AG20443 (cell line): ENCODE measurements around the gene MTMR11.

Source experiments
- DNase-seq: peaks from one replicate; pipeline ENCODE4 v3.0.0; 2012; ENCODE audit warnings: low spot score, mixed read lengths

The MTMR11 gene

GRCh38 chr1:149934356-149934755, 2.3 kb downstream of the MTMR11 start:
- no peak for DNase-seq

- DNase-seq: no peak
Measured at GRCh38 chr1:149933208-149933607, 3.5 kb downstream of the MTMR11 start.

GRCh38 chr1:149932474-149932873, 4.2 kb downstream of the MTMR11 start:
- DNase-seq: no peak

GRCh38 chr1:149931212-149931790, 5.4 kb downstream of the MTMR11 start:
- DNase-seq: no peak

GRCh38 chr1:149929856-149930255, 6.8 kb downstream of the MTMR11 start:
- no peak for DNase-seq

GRCh38 chr1:149928401-149928724, 8.3 kb downstream of the MTMR11 start:
- DNase-seq: no peak

GRCh38 chr1:149927563-149928400, 8.9 kb downstream of the MTMR11 start, which contains the start of gene SF3B4:
TSS of gene SF3B4 (minus strand) at chr1:149927803. CDS start at chr1:149927759, 44 bp downstream.
- peak; percentile 96 for DNase-seq

DNA sequence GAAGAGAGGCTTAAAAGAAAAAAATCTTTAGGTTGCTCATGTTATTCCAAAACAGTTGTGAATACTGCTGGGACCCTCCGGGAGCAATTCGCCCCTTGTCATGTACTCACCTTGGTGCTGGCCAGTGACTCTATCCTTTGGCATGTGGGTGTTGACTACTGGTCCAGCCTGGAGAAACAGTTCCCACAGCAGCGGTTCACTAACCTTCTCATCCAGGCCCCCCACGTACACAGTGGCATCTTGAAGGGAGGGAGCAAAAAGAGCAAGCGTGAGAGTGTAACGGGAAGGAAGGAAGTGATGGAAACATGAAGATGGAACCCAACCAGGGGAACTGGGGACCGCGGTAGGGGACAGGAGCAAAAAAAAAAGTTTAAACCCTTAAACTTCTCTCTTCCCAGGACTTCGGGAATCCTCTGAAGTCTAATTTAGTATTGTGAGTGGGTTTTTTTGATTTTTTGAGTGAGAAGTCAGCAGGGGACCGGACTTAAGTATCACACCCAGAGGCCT, 9.6 kb downstream of the MTMR11 start:
- no peak for DNase-seq

DNA sequence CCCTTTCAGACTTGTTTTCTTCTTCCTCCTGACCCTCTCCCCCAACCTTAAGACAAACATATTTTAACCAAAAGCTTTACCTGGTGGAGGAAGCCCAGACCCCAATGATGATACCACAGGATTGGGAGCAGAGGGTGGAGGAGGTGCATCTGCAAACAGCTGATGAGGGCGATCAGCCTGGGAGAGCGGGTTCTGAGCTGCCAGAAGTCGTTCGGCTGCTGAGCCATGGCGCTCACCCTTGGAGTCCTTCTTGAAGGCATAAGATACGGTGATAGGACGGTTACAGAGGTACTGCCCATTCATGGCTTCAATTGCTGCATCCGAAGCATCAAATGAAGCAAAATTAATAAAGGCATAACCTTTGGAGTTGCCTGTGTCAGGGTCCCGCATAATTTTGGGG, 10.4 kb downstream of the MTMR11 start:
- DNase-seq: no peak

DNA sequence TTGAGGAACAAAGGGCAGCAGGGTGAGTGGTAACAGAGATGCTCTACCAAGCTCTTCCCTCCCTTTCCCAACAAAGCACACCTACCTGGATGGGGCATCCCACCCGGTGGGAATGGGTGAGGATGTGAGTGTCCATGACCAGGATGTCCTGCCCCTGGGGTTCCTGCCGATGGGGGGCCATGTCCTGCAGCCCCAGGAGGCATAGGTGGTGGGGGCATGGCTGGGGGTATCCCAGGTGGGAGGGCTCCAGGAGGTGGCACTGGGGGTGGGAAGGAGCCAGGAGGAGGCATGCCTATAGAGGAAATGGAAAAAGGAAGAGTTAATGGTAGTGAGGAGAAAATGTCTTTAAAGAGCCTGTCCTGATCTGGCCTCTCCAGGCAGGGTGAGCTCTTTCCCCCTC, 10.9 kb downstream of the MTMR11 start:
- DNase-seq: no peak

DNA sequence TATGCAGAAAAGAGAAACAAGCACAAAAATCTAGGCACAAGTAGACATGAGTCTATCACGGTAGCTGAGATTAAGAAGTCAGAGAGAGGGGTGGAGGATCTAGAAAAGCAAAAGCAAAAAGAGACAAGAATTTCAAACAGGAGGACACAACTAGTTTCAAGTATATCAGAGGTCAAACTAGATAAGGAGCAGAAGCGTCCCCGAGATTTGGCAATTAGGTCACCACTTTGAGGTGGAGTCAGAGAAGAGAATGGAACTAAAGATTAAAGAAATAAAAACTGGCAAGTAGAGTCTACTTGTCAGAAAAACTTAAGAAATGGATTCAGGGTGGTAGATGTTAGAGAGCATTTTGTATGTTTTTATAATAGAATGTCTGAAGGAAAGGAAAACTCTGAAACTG, 11.3 kb downstream of the MTMR11 start:
- DNase-seq: no peak

- DNase-seq: no peak
Measured at GRCh38 chr1:149923626-149924025, 13.1 kb downstream of the MTMR11 start.

- peak; percentile 82 for DNase-seq
Measured at GRCh38 chr1:149917571-149918144, 19.0 kb downstream of the MTMR11 start, which contains the start of gene SV2A. TSS of gene SV2A (minus strand) at chr1:149917844. CDS start at chr1:149913840, 4,004 bp downstream.

DNA sequence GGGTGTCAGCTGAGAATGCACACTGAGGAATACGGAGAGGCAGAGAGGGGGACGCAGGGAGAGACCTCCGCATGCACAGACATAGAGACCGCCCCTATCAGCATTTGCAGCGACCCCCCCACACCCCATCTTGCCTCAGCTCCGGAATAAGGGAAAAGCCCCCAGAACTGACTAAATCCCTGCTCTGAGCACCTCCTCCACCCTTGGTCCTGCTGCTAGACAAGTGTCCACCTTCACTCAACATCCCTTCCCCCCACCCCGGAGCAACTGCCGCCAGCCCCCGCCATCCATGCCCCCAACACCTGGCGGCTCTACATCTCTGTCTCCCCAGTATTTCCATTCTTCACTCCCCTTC, 19.8 kb downstream of the MTMR11 start:
- DNase-seq: no peak

- no peak for DNase-seq
Measured at GRCh38 chr1:149916193-149916897, 20.3 kb downstream of the MTMR11 start.

GRCh38 chr1:149915429-149916192, 21.1 kb downstream of the MTMR11 start:
- peak; percentile 1 for DNase-seq

DNA sequence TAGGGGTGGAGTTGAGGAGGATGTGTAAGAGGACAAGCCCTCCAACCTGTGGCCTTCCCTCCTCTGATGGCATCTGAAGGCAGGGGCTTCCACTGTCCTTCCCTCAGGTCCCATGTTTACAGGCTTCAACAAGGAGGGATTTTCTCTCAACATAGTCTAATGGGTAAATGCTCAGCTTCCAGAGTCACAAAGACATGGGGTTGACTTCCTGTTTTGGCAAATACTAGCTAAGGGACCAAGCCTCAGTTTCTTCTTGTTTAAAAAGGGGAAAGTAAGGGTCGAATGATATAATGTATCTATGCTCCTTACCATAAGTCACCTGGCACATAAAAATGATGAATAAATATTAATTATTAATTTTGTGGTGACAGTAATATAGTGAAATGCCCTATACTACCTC, 22.1 kb downstream of the MTMR11 start:
- no peak for DNase-seq

- DNase-seq: peak; percentile 2
Measured at GRCh38 chr1:149906570-149907075, 30.1 kb downstream of the MTMR11 start.

DNA sequence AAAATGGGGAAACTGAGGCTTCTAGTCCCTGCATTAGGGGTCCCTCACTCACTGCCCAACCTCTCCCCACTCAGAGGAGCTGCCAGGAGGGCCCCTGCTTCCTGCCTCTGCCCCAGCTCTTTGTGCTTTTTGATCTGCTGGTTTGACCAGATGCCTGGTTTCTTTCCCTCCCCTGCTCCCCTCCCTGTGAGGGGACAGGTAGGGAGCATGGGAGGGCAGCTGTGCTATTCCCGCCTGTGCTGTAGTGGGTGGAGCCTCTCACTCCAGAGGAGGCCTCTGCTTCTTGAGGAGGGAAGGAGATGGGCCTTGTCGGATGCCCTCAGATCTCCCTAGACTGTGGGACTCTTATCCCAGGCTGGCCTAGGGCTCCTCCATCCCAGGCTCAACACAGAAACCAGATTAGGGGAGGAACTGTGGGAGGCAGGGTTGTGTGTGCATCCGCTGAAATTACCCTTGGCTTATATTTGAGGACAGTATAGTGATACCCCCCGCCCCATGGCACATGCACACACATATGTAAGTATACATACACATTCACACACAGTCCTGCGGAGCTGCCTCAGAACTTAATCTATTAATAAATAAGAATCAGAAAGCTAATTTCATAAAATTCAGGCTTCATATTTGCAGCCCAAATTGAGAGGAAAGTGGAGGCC, 32.7 kb downstream of the MTMR11 start:
- peak; percentile 5 for DNase-seq

- DNase-seq: peak; percentile 97
Measured at GRCh38 chr1:149899460-149900284, 37.0 kb downstream of the MTMR11 start, which contains the start of gene BOLA1. TSS of gene BOLA1 (plus strand) at chr1:149899568. CDS start at chr1:149900060, 492 bp downstream.
